C4-2B (cell line): ENCODE data around the gene NFIB.

Source experiments
- CTCF ChIP-seq: fragments of 450-650 bp; conservative IDR thresholded peaks from 2 replicates; pipeline ENCODE4 v1.5.1; 2017; ENCODE audit warnings: mild to moderate bottlenecking
- ZFX ChIP-seq: fragments of 450-650 bp; IDR thresholded peaks from 2 replicates; pipeline ENCODE4 v1.6.1; 2017

- TF ChIP-seq CTCF (no peak), ZFX (no peak)
These were observed 145.6 kb downstream of the NFIB start for GRCh38 chr9:14168381-14168780.
